Measurements from ENCODE around the gene DYNC1LI1. TPM values are rescaled to one million over a fixed set of nuclear protein-coding genes. Genes with fewer than 3 reads are reported as not detected.

DYNC1LI1 gene
- total RNA-seq, 4 donors from 2014 or later = 44.2 to 51.0 (median 47.9) TPM

GRCh38 chr3:32480604-32481003 lies 90.1 kb downstream of the DYNC1LI1 start:
- intact Hi-C loops (cut with DNase I; ENCODE audit: low total_unique reads) (no loop called here), in situ Hi-C loops (cut with MboI; ENCODE audit: low sequenced_read_pairs in 4 of 4) (no loop called here)
- no peak overlapping the region for H3K27ac ChIP-seq

More at GRCh38 chr3:32480604-32481003, 90.1 kb downstream of the DYNC1LI1 start:
- Histone ChIP-seq H3K4me1 (no peaks in the 10 kb centered on the region), H3K27me3 (no peaks in the 10 kb centered on the region), H3K4me3 (no peak overlapping the region), H3K9me3 (no peaks in the 10 kb centered on the region), H3K36me3 (peaks cover 0 to 5% of the 10 kb centered on the region in 2 donors)
- ATAC-seq = no peak
- TF ChIP-seq POLR2A (IDR thresholded peaks at IDR 0.05) = no peak
- no peak for TF ChIP-seq CTCF (IDR thresholded peaks at IDR 0.05 in 4 of 5, conservative IDR thresholded peaks at IDR 0.05 in 1 of 5)
- no peak for DNase-seq

Small RNA genes within 50 kb of the gene (microRNA-seq; reads per million reads assigned to microRNA genes)
- gene MIR548AY (ENCODE audit: borderline replicate concordance in 2 of 2) = 0 reads per million in 2 donors

Other genes with a start within 250 kb of the DYNC1LI1 start
- 1 to 10 TPM; 1.1 to 3.3 (median 1.7) TPM for gene CMTM7, start 179.0 kb downstream of the DYNC1LI1 start, total RNA-seq
- gene CMTM6, start 68.0 kb downstream of the DYNC1LI1 start, total RNA-seq = 1 to 10 TPM; 3.7 to 8.8 (median 7.3) TPM
- 10 to 100 TPM; 10.2 to 16.8 (median 10.9) TPM for gene CNOT10, start 114.3 kb upstream of the DYNC1LI1 start, total RNA-seq
- not detected for gene TRIM71, start 247.1 kb upstream of the DYNC1LI1 start, total RNA-seq

Data from gastrocnemius medialis (tissue), 4 donors.